ENCODE measurements around the gene FBLN1. TPM values are rescaled to one million over a fixed set of nuclear protein-coding genes. Genes with fewer than 3 reads are reported as not detected.

Gene FBLN1
- total and polyA plus RNA-seq, 2 donors, result 9.3 to 36.3 TPM

DNA sequence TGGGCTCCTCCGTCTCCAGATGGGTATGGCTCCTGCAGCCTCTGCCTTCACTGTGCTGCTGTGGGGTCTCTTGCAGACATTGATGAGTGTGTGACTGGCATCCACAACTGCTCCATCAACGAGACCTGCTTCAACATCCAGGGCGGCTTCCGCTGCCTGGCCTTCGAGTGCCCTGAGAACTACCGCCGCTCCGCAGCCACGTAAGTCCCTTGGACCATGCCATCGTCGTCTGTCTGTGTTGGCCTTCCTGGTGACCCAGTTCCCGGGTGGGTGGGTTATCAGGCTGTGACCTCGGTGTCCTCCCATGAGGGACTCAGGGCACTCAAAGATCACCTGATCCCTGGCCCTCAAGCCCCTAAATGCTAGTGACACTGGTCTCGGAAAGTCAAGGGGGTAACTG is 47.7 kb downstream of the FBLN1 start:
- Histone ChIP-seq H3K36me3 (ENCODE audit: control insufficient read depth in 2 of 2, insufficient read depth in 2 of 2, low read length in 1 of 2) (peaks cover 0 to 6% of the 10 kb centered on the region in 2 donors), H3K4me1 (ENCODE audit: control insufficient read depth in 2 of 2, insufficient read depth in 2 of 2, low read length in 2 of 2) (peaks cover 0 to 6% of the 10 kb centered on the region in 2 donors), H3K9me3 (ENCODE audit: control insufficient read depth in 2 of 2, insufficient read depth in 1 of 2, low read length in 1 of 2) (peaks cover 0 to 3% of the 10 kb centered on the region in 2 donors), H3K27ac (ENCODE audit: low read depth in 1 of 2, low read length in 1 of 2) (no peak overlapping the region), H3K27me3 (ENCODE audit: control insufficient read depth in 2 of 2, insufficient read depth in 1 of 2, low read length in 1 of 2) (no peaks in the 10 kb centered on the region), H3K4me3 (ENCODE audit: low read length in 2 of 2) (no peak overlapping the region)
- no peak for DNase-seq (ENCODE audit: low read depth in 6 of 9, low spot score in 9 of 9)
- 97% methylated on average over 14 of the region's 14 CpGs for WGBS

DNA sequence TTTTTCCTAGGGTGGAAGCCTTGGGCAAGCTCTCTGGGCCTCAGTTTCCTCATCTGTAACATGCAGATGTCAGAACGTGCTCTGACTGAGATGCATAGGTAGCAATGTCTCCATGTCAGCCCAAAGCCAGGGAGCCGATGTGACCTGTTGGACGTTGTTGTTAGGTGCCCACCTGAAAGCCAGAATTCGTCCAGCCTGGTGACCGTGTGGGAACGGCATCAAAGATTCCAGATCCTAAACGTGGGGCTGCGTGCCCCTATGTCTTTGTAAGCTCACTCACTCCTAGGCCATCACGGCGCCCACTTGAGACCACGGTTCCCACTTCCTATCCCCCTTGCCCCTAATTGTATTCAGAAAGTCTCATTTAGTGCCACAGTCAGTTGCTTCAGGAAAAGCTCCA is 48.2 kb downstream of the FBLN1 start:
- peak overlapping the region in 1 of 2 donors; percentile 6 for H3K27ac ChIP-seq (ENCODE audit: low read depth in 1 of 2, low read length in 1 of 2)
- H3K9me3 ChIP-seq (ENCODE audit: control insufficient read depth in 2 of 2, insufficient read depth in 1 of 2, low read length in 1 of 2), result peaks cover 0 to 3% of the 10 kb centered on the region in 2 donors
- no peak overlapping the region for H3K4me3 ChIP-seq (ENCODE audit: low read length in 2 of 2)
- H3K36me3 ChIP-seq (ENCODE audit: control insufficient read depth in 2 of 2, insufficient read depth in 2 of 2, low read length in 1 of 2), result peaks cover 0 to 6% of the 10 kb centered on the region in 2 donors
- peaks cover 0 to 6% of the 10 kb centered on the region in 2 donors for H3K4me1 ChIP-seq (ENCODE audit: control insufficient read depth in 2 of 2, insufficient read depth in 2 of 2, low read length in 2 of 2)
- 94% methylated on average over 11 of the region's 11 CpGs for WGBS
- H3K27me3 ChIP-seq (ENCODE audit: control insufficient read depth in 2 of 2, insufficient read depth in 1 of 2, low read length in 1 of 2), result no peaks in the 10 kb centered on the region
- DNase-seq (ENCODE audit: low read depth in 6 of 9, low spot score in 9 of 9), result no peak

DNA sequence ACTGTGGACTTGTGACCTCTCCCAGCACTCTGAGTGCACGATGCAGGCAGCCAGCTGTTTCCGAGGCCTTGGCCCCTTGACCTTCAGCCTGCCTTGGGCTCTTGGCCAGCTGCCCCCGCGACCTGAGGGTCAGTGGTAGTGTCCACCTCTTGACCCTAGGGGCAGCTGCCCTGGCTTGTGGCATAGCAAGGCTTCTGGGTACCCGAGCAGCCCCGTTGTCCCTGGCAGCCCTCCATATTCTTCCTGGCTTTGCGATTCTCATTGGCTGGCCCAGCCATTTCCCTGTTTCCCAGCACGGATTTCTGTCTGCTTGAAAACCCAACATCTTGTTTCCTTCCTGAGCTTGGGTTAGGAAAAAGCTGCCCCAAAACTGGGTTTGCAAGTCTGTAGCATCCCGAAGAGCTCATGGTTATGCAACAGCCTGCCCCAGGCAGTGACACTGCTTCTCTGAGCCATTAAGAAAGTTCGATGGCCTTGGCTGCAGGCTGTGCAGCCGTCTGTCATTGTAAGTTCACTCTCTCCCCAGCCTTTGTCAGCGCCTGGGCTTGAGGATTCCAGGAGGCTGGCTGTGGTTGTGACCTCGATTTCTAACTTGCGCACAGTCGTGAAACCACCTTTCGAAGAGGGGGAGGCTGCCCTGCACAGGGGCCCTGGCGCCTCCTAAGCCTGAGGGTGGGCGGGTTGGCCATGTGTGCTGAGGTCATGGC is 48.8 kb downstream of the FBLN1 start:
- Histone ChIP-seq H3K36me3 (ENCODE audit: control insufficient read depth in 2 of 2, insufficient read depth in 2 of 2, low read length in 1 of 2) (peaks cover 0 to 6% of the 10 kb centered on the region in 2 donors), H3K4me3 (ENCODE audit: low read length in 2 of 2) (no peak overlapping the region), H3K27me3 (ENCODE audit: control insufficient read depth in 2 of 2, insufficient read depth in 1 of 2, low read length in 1 of 2) (no peaks in the 10 kb centered on the region), H3K27ac (ENCODE audit: low read depth in 1 of 2, low read length in 1 of 2) (peak overlapping the region in 1 of 2 donors; percentile 6), H3K9me3 (ENCODE audit: control insufficient read depth in 2 of 2, insufficient read depth in 1 of 2, low read length in 1 of 2) (peaks cover 0 to 3% of the 10 kb centered on the region in 2 donors), H3K4me1 (ENCODE audit: control insufficient read depth in 2 of 2, insufficient read depth in 2 of 2, low read length in 2 of 2) (peaks cover 0 to 6% of the 10 kb centered on the region in 2 donors)
- WGBS, result 90% methylated on average over 18 of the region's 18 CpGs
- DNase-seq (ENCODE audit: low read depth in 6 of 9, low spot score in 9 of 9), result no peak

DNA sequence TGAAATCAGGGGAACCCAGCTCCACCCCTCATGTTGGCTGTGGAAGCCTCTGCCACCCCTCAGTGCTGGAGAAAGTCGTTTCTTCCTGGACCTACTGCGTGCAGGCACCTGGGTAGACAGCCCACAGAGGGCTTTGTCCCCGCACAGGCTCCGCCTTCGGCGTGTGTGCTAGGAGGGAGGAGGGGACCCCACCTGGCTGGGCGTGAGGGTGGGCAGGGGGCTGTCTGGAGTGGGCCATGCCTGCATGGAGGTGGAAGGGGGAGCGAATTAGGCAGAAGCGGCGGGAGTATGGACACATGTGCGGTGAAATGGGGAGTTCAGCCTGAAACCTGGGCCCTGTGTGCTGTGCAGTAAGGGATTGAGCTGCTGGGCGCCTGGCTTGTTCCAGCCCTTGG is 49.3 kb downstream of the FBLN1 start:
- H3K27ac ChIP-seq (ENCODE audit: low read depth in 1 of 2, low read length in 1 of 2), result no peak overlapping the region
- 93% methylated on average over 12 of the region's 12 CpGs for WGBS

DNA sequence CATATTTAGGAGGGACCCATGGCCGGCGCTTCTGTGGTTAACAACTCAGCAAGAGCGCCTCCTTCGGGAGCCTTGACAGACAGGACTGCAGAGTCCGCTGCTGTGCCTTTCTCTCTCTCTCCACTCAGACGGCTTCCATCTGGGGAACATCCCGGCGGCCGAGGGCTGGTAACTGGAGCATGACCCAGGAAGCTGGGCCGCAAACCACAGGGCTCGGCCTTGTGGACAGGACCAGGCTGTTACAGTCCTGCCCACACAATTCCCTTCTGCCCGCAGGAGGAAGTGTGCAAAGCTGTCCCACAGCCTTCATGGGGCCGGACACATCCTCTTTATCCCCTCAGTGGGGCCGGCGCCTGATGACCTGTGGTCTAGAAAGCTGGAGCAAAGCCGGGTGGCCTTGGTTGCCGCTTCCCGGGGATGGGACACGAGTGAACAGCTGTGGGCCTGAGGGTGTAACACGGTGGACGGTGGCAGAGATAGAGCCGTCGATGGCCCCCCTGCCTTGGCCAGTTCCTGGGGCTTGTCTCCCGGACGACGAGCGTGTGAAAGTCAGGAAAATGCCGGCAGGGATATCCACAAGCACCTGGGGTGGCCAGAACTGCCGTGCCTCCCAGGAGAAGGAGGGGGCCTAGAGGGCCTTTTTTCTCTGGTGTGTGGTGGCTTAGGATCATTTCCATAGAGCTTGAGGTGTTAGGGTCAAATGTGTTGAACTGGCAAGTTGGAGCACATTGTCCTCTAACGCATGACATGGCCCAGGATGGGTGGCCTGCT is 50.1 kb downstream of the FBLN1 start:
- H3K36me3 ChIP-seq (ENCODE audit: control insufficient read depth in 2 of 2, insufficient read depth in 2 of 2, low read length in 1 of 2), result peaks cover 0 to 1% of the 10 kb centered on the region in 2 donors
- 91% methylated on average over 30 of the region's 30 CpGs for WGBS
- H3K27me3 ChIP-seq (ENCODE audit: control insufficient read depth in 2 of 2, insufficient read depth in 1 of 2, low read length in 1 of 2), result no peaks in the 10 kb centered on the region
- DNase-seq (ENCODE audit: low read depth in 6 of 9, low spot score in 9 of 9), result no peak
- peak overlapping the region in 1 of 2 donors; percentile 22 for H3K27ac ChIP-seq (ENCODE audit: low read depth in 1 of 2, low read length in 1 of 2)
- no peak overlapping the region for H3K4me3 ChIP-seq (ENCODE audit: low read length in 2 of 2)
- peaks cover 0 to 6% of the 10 kb centered on the region in 2 donors for H3K4me1 ChIP-seq (ENCODE audit: control insufficient read depth in 2 of 2, insufficient read depth in 2 of 2, low read length in 2 of 2)
- H3K9me3 ChIP-seq (ENCODE audit: control insufficient read depth in 2 of 2, insufficient read depth in 1 of 2, low read length in 1 of 2), result peaks cover 0 to 3% of the 10 kb centered on the region in 2 donors

More for the DNA sequence above, 49.3 kb downstream of the FBLN1 start:
- no peak for DNase-seq (ENCODE audit: low read depth in 6 of 9, low spot score in 9 of 9)
- H3K9me3 ChIP-seq (ENCODE audit: control insufficient read depth in 2 of 2, insufficient read depth in 1 of 2, low read length in 1 of 2), result peaks cover 0 to 3% of the 10 kb centered on the region in 2 donors
- H3K4me3 ChIP-seq (ENCODE audit: low read length in 2 of 2), result no peak overlapping the region
- peaks cover 0 to 5% of the 10 kb centered on the region in 2 donors for H3K36me3 ChIP-seq (ENCODE audit: control insufficient read depth in 2 of 2, insufficient read depth in 2 of 2, low read length in 1 of 2)
- H3K4me1 ChIP-seq (ENCODE audit: control insufficient read depth in 2 of 2, insufficient read depth in 2 of 2, low read length in 2 of 2), result peaks cover 0 to 6% of the 10 kb centered on the region in 2 donors
- H3K27me3 ChIP-seq (ENCODE audit: control insufficient read depth in 2 of 2, insufficient read depth in 1 of 2, low read length in 1 of 2), result no peaks in the 10 kb centered on the region

DNA sequence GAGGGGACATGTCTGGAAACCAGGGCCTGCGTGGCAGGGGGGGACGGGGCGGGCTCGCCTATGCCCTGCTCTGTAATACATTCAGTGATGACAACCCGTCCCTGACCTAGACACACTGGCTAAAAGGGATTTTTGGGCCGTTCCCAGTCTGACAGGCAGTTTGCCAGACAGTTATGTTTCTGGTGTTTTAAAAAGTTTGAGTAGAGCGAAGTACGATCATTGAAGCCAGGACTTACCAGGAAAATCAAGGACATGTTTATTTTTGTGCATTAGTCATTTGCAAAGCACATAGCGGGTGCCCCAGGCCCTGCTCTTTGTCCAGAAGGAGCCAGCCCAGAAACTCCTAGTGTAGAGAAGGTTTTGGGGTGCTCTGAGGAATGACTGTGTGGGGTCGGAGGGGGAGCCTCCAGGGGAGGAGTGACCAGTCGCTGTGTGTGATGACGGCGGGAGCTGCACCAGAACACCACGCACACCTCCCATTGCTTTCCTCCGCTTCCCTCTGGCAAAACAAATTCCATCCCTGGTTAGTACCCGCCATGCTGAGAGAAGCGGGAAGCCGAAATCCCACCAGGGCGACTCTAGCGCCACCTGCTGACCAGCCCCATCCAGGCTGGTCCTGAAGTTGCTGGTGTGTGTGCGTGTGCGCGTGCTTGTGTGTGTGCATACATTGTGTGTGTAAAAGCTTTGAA is 50.8 kb downstream of the FBLN1 start:
- no peak overlapping the region for H3K4me3 ChIP-seq (ENCODE audit: low read length in 2 of 2)
- peaks cover 0 to 6% of the 10 kb centered on the region in 2 donors for H3K4me1 ChIP-seq (ENCODE audit: control insufficient read depth in 2 of 2, insufficient read depth in 2 of 2, low read length in 2 of 2)
- H3K27me3 ChIP-seq (ENCODE audit: control insufficient read depth in 2 of 2, insufficient read depth in 1 of 2, low read length in 1 of 2), result no peaks in the 10 kb centered on the region

DNA sequence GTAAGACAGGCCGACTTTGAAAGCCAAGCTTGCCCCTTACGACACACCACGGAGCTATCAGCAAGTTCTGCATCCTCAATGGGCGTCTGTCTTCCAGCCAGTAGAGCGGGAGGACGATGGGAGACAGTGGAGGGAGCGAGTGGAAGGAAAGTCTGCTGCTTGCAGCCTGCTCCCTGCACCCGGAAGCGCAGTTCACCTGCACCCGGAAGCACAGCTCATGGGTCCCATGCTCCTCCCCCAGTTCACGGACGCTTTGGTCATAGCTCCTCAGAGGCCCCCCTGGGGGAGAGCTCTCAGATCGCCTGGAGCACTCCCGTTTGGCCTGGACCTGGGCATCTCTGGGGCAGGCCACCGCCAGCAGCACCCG is 51.3 kb downstream of the FBLN1 start:
- Histone ChIP-seq H3K4me1 (ENCODE audit: control insufficient read depth in 2 of 2, insufficient read depth in 2 of 2, low read length in 2 of 2) (peaks cover 0 to 6% of the 10 kb centered on the region in 2 donors), H3K9me3 (ENCODE audit: control insufficient read depth in 2 of 2, insufficient read depth in 1 of 2, low read length in 1 of 2) (peaks cover 0 to 3% of the 10 kb centered on the region in 2 donors), H3K36me3 (ENCODE audit: control insufficient read depth in 2 of 2, insufficient read depth in 2 of 2, low read length in 1 of 2) (no peaks in the 10 kb centered on the region), H3K4me3 (ENCODE audit: low read length in 2 of 2) (no peak overlapping the region), H3K27ac (ENCODE audit: low read depth in 1 of 2, low read length in 1 of 2) (no peak overlapping the region), H3K27me3 (ENCODE audit: control insufficient read depth in 2 of 2, insufficient read depth in 1 of 2, low read length in 1 of 2) (no peaks in the 10 kb centered on the region)
- 77% methylated on average over 16 of the region's 16 CpGs for WGBS
- DNase-seq (ENCODE audit: low read depth in 6 of 9, low spot score in 9 of 9), result no peak

More for the DNA sequence above, 50.8 kb downstream of the FBLN1 start:
- Histone ChIP-seq H3K27ac (ENCODE audit: low read depth in 1 of 2, low read length in 1 of 2) (peak overlapping the region in 1 of 2 donors; percentile 22), H3K36me3 (ENCODE audit: control insufficient read depth in 2 of 2, insufficient read depth in 2 of 2, low read length in 1 of 2) (no peaks in the 10 kb centered on the region), H3K9me3 (ENCODE audit: control insufficient read depth in 2 of 2, insufficient read depth in 1 of 2, low read length in 1 of 2) (peaks cover 0 to 3% of the 10 kb centered on the region in 2 donors)
- peak in 7 of 9 donors; percentile 21 to 61 (median 38) for DNase-seq (ENCODE audit: low read depth in 6 of 9, low spot score in 9 of 9)
- 66% methylated on average over 23 of the region's 23 CpGs for WGBS

DNA sequence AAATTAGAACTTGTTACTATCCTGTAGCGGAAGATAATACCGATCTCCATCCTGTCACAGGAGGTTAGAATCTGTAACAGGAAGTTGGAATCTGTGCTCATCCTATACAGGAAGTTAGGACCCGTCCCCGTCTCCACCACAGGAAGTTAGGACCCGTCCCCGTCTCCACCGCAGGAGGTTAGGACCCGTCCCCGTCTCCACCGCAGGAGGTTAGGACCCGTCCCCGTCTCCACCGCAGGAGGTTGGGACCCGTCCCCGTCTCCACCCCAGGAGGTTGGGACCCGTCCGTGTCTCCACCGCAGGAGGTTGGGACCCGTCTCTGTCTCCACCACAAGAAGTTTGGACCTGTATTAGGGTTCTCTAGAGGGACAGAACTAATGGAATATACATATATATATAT is 52.2 kb downstream of the FBLN1 start:
- 70% methylated on average over 19 of the region's 19 CpGs for WGBS
- H3K36me3 ChIP-seq (ENCODE audit: control insufficient read depth in 2 of 2, insufficient read depth in 2 of 2, low read length in 1 of 2), result no peaks in the 10 kb centered on the region
- H3K27ac ChIP-seq (ENCODE audit: low read depth in 1 of 2, low read length in 1 of 2), result no peak overlapping the region
- H3K4me3 ChIP-seq (ENCODE audit: low read length in 2 of 2), result no peak overlapping the region
- DNase-seq (ENCODE audit: low read depth in 6 of 9, low spot score in 9 of 9), result no peak
- H3K4me1 ChIP-seq (ENCODE audit: control insufficient read depth in 2 of 2, insufficient read depth in 2 of 2, low read length in 2 of 2), result peaks cover 0 to 6% of the 10 kb centered on the region in 2 donors
- no peaks in the 10 kb centered on the region for H3K27me3 ChIP-seq (ENCODE audit: control insufficient read depth in 2 of 2, insufficient read depth in 1 of 2, low read length in 1 of 2)
- H3K9me3 ChIP-seq (ENCODE audit: control insufficient read depth in 2 of 2, insufficient read depth in 1 of 2, low read length in 1 of 2), result peaks cover 0 to 8% of the 10 kb centered on the region in 2 donors
